ENCODE data around the gene ORM2.

Gene ORM2

DNA sequence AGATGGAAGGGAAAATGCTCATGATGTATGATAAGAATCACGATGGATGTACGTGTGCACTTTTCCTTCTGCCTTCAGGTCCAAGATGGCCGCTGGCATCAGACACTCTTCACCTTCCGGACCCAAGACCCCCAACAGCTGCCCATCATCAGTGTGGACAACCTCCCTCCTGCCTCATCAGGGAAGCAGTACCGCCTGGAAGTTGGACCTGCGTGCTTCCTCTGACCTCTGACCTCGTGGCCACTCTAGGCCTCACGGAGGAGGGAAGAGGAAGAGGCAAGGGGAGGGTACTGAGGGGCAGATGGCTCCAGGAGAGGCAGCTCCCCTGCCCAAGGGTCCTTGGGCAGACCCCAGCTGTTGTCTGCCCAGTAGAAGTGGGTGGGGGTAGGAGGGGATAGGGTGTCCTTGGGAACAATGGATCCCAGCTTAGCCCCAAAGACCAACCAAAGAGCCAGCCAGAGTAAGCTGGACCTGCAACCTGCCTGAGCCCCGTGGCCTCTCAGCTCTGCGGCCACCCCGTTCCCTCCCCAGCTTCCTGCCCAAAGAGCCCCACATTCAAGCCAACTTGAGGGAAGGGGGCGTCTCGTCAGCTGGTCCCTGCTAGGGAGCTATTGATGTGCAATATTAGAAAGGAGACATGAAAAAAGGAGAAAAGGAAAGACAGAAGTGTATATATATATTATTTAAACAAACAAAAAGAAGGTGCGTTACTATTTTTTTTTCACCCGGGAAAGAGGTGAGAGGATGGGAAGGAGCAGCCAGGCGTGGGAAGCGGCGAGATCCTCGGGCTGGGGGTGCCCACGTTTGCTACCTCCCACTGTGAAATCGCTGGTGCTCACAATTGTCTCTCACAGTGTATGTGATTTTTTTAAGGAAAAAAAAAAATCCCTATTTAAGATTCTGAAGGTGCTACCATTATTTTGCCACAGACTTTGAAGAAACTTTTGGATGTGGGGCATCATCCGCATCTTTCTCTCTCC is 18.9 kb upstream of the ORM2 start:
- Histone ChIP-seq H2AK5ac (ENCODE audit: low read length, severe bottlenecking) (no peak overlapping the region), H4K91ac (ENCODE audit: low read length) (no peak overlapping the region), H4K8ac (ENCODE audit: low read length) (no peak overlapping the region), H3K14ac (ENCODE audit: low read length in 2 of 2) (no peak overlapping the region), H3K27ac (ENCODE audit: low read length, poor library complexity, severe bottlenecking) (no peak overlapping the region), H2BK15ac (ENCODE audit: low read depth, poor library complexity, severe bottlenecking) (no peak overlapping the region), H2AFZ (ENCODE audit: low read depth, low read length) (no peak overlapping the region), H2BK5ac (ENCODE audit: low read depth, low read length, poor library complexity, severe bottlenecking) (no peak overlapping the region), H3K27me3 (ENCODE audit: control insufficient read depth in 1 of 2, insufficient read depth in 1 of 2, low read length in 2 of 2) (no peaks in the 10 kb centered on the region), H3K23ac (ENCODE audit: low read length in 2 of 2) (no peak overlapping the region), H2BK120ac (ENCODE audit: low read depth, low read length) (no peak overlapping the region), H3K9ac (ENCODE audit: low read length) (no peak overlapping the region), H3K4me1 (ENCODE audit: control insufficient read depth, insufficient read depth, low read depth, low read length) (no peaks in the 10 kb centered on the region), H3K18ac (ENCODE audit: low read depth in 1 of 2, low read length in 2 of 2) (no peak overlapping the region), H2BK12ac (ENCODE audit: low read length in 2 of 2) (no peak overlapping the region), H3K79me1 (replicated peaks; ENCODE audit: low read length, poor library complexity, severe bottlenecking) (no peaks in the 10 kb centered on the region), H3K4ac (ENCODE audit: low read depth in 1 of 2, low read length in 2 of 2) (no peak overlapping the region), H3K36me3 (ENCODE audit: control insufficient read depth in 1 of 2, insufficient read depth in 2 of 2, low read depth in 1 of 2, low read length in 2 of 2) (peaks cover 5 to 51% of the 10 kb centered on the region in 2 experiments), H3K4me3 (ENCODE audit: insufficient read depth in 1 of 2, low read depth in 1 of 2, low read length in 2 of 2) (no peak overlapping the region), H3K9me3 (ENCODE audit: control insufficient read depth, low read length) (no peaks in the 10 kb centered on the region), H3K4me2 (ENCODE audit: low read length, poor library complexity, severe bottlenecking) (no peak overlapping the region)
- 95% methylated on average over 14 of the region's 22 CpGs for WGBS
- DNase-seq: no peak

DNA sequence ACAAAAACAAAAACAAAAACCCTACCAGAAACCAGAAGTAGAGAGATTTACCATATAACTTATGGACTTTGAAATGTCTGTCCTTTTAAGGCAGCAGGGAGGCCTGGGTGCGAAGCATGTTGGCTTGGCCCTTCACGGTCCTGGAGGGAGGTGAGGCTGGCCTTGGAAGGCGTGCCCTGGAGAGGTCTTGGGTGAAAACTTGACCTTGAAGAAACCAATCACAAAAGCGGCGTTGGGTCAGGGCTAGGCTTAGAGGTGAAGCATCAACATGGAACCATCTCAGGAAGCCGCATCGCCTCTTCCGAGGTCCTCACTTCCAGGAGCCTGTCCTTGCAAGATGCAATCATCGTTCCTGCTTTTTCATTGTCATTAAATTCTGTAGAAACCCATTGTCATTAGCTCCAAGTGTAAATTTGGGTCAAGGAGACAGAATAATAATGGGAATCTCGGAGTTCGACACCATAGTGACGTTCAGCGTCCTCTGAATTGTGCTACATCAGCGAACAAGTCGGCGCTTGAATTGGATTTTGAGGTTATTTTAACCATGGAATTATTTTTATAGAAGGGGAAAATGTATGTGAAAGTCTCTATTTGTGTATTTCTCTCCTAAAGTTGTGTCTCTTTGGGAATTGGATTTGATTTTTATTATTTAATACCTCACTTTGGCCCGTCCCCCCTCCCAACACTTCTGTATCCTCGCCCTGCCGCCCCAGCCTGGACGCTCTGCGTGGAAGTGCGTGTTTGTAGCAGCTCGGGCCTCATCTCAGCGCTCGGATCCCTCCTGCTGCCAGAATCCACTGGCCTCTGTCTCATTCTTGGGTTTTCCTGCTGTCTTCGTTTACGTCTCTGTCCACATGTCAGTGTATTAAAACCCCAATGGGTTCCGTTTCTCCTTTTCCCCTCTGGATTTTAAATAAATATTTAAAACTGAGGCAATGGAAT is 17.8 kb upstream of the ORM2 start:
- Histone ChIP-seq H3K14ac (ENCODE audit: low read length in 2 of 2) (no peak overlapping the region), H2AFZ (ENCODE audit: low read depth, low read length) (no peak overlapping the region), H3K18ac (ENCODE audit: low read depth in 1 of 2, low read length in 2 of 2) (no peak overlapping the region), H4K8ac (ENCODE audit: low read length) (no peak overlapping the region), H2AK5ac (ENCODE audit: low read length, severe bottlenecking) (no peak overlapping the region), H3K36me3 (ENCODE audit: control insufficient read depth in 1 of 2, insufficient read depth in 2 of 2, low read depth in 1 of 2, low read length in 2 of 2) (peaks cover 5 to 42% of the 10 kb centered on the region in 2 experiments), H3K9ac (ENCODE audit: low read length) (no peak overlapping the region), H3K23ac (ENCODE audit: low read length in 2 of 2) (no peak overlapping the region), H3K4me3 (ENCODE audit: insufficient read depth in 1 of 2, low read depth in 1 of 2, low read length in 2 of 2) (no peak overlapping the region), H2BK12ac (ENCODE audit: low read length in 2 of 2) (no peak overlapping the region), H2BK120ac (ENCODE audit: low read depth, low read length) (no peak overlapping the region), H2BK5ac (ENCODE audit: low read depth, low read length, poor library complexity, severe bottlenecking) (no peak overlapping the region), H3K79me1 (replicated peaks; ENCODE audit: low read length, poor library complexity, severe bottlenecking) (no peaks in the 10 kb centered on the region), H4K91ac (ENCODE audit: low read length) (no peak overlapping the region), H2BK15ac (ENCODE audit: low read depth, poor library complexity, severe bottlenecking) (no peak overlapping the region), H3K27me3 (ENCODE audit: control insufficient read depth in 1 of 2, insufficient read depth in 1 of 2, low read length in 2 of 2) (no peaks in the 10 kb centered on the region), H3K9me3 (ENCODE audit: control insufficient read depth, low read length) (no peaks in the 10 kb centered on the region), H3K4me2 (ENCODE audit: low read length, poor library complexity, severe bottlenecking) (no peak overlapping the region), H3K4me1 (ENCODE audit: control insufficient read depth, insufficient read depth, low read depth, low read length) (peaks cover 2% of the 10 kb centered on the region), H3K4ac (ENCODE audit: low read depth in 1 of 2, low read length in 2 of 2) (no peak overlapping the region), H3K27ac (ENCODE audit: low read length, poor library complexity, severe bottlenecking) (no peak overlapping the region)
- WGBS: 98% methylated on average over 25 of the region's 28 CpGs
- DNase-seq: no peak

DNA sequence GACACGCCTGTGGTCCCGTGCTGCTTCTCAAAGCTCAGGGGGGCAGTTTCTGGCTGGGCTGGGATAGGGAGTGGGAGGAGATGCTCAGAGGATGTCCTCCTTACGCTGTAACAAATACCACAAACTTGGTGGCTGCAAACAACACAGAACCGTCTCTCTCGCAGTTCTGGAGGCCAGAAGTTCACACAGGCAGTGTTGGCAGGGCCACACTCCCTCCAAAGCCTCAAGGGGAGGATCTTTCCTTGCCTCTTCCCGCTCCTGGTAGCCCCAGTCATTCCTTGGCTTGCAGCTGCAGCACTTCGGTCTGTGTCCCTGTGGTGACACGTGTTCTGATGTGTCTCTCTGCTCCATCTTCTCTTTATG is 17.2 kb upstream of the ORM2 start:
- no peak for DNase-seq
- Histone ChIP-seq H2BK120ac (ENCODE audit: low read depth, low read length) (no peak overlapping the region), H2BK15ac (ENCODE audit: low read depth, poor library complexity, severe bottlenecking) (no peak overlapping the region), H2BK12ac (ENCODE audit: low read length in 2 of 2) (no peak overlapping the region), H3K4me1 (ENCODE audit: control insufficient read depth, insufficient read depth, low read depth, low read length) (peaks cover 3% of the 10 kb centered on the region), H3K27me3 (ENCODE audit: control insufficient read depth in 1 of 2, insufficient read depth in 1 of 2, low read length in 2 of 2) (no peaks in the 10 kb centered on the region), H2AK5ac (ENCODE audit: low read length, severe bottlenecking) (no peak overlapping the region), H3K4me3 (ENCODE audit: insufficient read depth in 1 of 2, low read depth in 1 of 2, low read length in 2 of 2) (no peak overlapping the region), H3K18ac (ENCODE audit: low read depth in 1 of 2, low read length in 2 of 2) (no peak overlapping the region), H3K4me2 (ENCODE audit: low read length, poor library complexity, severe bottlenecking) (no peak overlapping the region), H3K79me1 (replicated peaks; ENCODE audit: low read length, poor library complexity, severe bottlenecking) (no peaks in the 10 kb centered on the region), H2BK5ac (ENCODE audit: low read depth, low read length, poor library complexity, severe bottlenecking) (no peak overlapping the region), H3K9ac (ENCODE audit: low read length) (no peak overlapping the region), H4K8ac (ENCODE audit: low read length) (no peak overlapping the region), H2AFZ (ENCODE audit: low read depth, low read length) (no peak overlapping the region), H3K27ac (ENCODE audit: low read length, poor library complexity, severe bottlenecking) (no peak overlapping the region), H3K23ac (ENCODE audit: low read length in 2 of 2) (no peak overlapping the region), H3K14ac (ENCODE audit: low read length in 2 of 2) (no peak overlapping the region), H3K36me3 (ENCODE audit: control insufficient read depth in 1 of 2, insufficient read depth in 2 of 2, low read depth in 1 of 2, low read length in 2 of 2) (peaks cover 5 to 36% of the 10 kb centered on the region in 2 experiments), H4K91ac (ENCODE audit: low read length) (peak overlapping the region; percentile 18), H3K4ac (ENCODE audit: low read depth in 1 of 2, low read length in 2 of 2) (no peak overlapping the region), H3K9me3 (ENCODE audit: control insufficient read depth, low read length) (no peaks in the 10 kb centered on the region)
- 89% methylated on average over 8 of the region's 8 CpGs for WGBS

DNA sequence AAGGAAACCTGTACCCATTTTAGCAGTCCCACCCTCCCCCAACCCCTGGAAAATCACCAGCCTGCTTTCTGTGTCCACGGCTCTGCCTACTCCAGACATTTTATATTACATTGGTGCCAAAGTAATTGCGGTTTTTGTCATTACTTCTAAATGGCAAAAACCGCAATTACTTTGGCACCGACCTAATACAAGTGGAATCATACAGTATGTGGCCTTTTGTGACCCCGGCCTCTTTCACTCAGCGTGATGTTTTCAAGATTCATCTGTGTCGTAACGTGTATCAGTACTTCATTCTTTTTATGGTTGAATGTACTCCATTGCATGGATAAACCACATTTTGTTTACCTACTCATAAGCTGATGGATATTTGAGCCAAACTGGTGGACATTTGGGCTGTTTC is 16.5 kb upstream of the ORM2 start:
- Histone ChIP-seq H3K9ac (ENCODE audit: low read length) (no peak overlapping the region), H3K23ac (ENCODE audit: low read length in 2 of 2) (no peak overlapping the region), H3K4ac (ENCODE audit: low read depth in 1 of 2, low read length in 2 of 2) (no peak overlapping the region), H4K91ac (ENCODE audit: low read length) (no peak overlapping the region), H3K14ac (ENCODE audit: low read length in 2 of 2) (no peak overlapping the region), H3K27ac (ENCODE audit: low read length, poor library complexity, severe bottlenecking) (no peak overlapping the region), H3K18ac (ENCODE audit: low read depth in 1 of 2, low read length in 2 of 2) (no peak overlapping the region), H3K4me3 (ENCODE audit: insufficient read depth in 1 of 2, low read depth in 1 of 2, low read length in 2 of 2) (no peak overlapping the region), H3K9me3 (ENCODE audit: control insufficient read depth, low read length) (no peaks in the 10 kb centered on the region), H2AFZ (ENCODE audit: low read depth, low read length) (no peak overlapping the region), H2BK120ac (ENCODE audit: low read depth, low read length) (no peak overlapping the region), H3K79me1 (replicated peaks; ENCODE audit: low read length, poor library complexity, severe bottlenecking) (no peaks in the 10 kb centered on the region), H3K27me3 (ENCODE audit: control insufficient read depth in 1 of 2, insufficient read depth in 1 of 2, low read length in 2 of 2) (no peaks in the 10 kb centered on the region), H2BK5ac (ENCODE audit: low read depth, low read length, poor library complexity, severe bottlenecking) (no peak overlapping the region), H2BK12ac (ENCODE audit: low read length in 2 of 2) (no peak overlapping the region), H4K8ac (ENCODE audit: low read length) (no peak overlapping the region), H2BK15ac (ENCODE audit: low read depth, poor library complexity, severe bottlenecking) (no peak overlapping the region), H3K4me2 (ENCODE audit: low read length, poor library complexity, severe bottlenecking) (no peak overlapping the region), H3K36me3 (ENCODE audit: control insufficient read depth in 1 of 2, insufficient read depth in 2 of 2, low read depth in 1 of 2, low read length in 2 of 2) (peaks cover 5 to 30% of the 10 kb centered on the region in 2 experiments), H3K4me1 (ENCODE audit: control insufficient read depth, insufficient read depth, low read depth, low read length) (peaks cover 3% of the 10 kb centered on the region), H2AK5ac (ENCODE audit: low read length, severe bottlenecking) (no peak overlapping the region)
- WGBS: 97% methylated on average over 6 of the region's 8 CpGs
- no peak for DNase-seq
